LNCAP (cell line): ENCODE results near the gene IFT27.

Source experiments
- CTCF ChIP-seq: fragments of 450-650 bp; IDR thresholded peaks from 2 replicates; pipeline ENCODE4 v1.5.1; 2017; ENCODE audit warnings: mild to moderate bottlenecking

IFT27 gene

GRCh38 chr22:36730176-36730858, 45.6 kb downstream of the IFT27 start:
- no peak for TF ChIP-seq CTCF

GRCh38 chr22:36729321-36729720, 46.6 kb downstream of the IFT27 start:
- no peak for TF ChIP-seq CTCF

- no peak for TF ChIP-seq CTCF
Measured at GRCh38 chr22:36728505-36728904, 47.4 kb downstream of the IFT27 start.

GRCh38 chr22:36727927-36728488, 47.9 kb downstream of the IFT27 start:
- no peak for TF ChIP-seq CTCF

- no peak for TF ChIP-seq CTCF
Measured at GRCh38 chr22:36727110-36727509, 48.8 kb downstream of the IFT27 start.

GRCh38 chr22:36726007-36726380, 49.9 kb downstream of the IFT27 start:
- no peak for TF ChIP-seq CTCF

GRCh38 chr22:36725366-36726006, 50.4 kb downstream of the IFT27 start:
- TF ChIP-seq CTCF = no peak
